Thyroid gland (tissue), 4 donors: Measurements from ENCODE around the gene ANKMY2.

Experiments used
- POLR2A ChIP-seq, 2 donors: fragments of 450-650 bp; IDR thresholded peaks; one replicate each; pipeline ENCODE4 v1.6.1; 2017; ENCODE audit warnings: antibody characterized with exemption in 2 of 2, mild to moderate bottlenecking in 2 of 2, moderate library complexity in 1 of 2
- TF ChIP-seq, protein P1 (sequence below), 6 experiments: fragments of 200-600 bp in 3 of 6; fragments of 450-650 bp in 3 of 6; sonication (generic) in 3 of 6; IDR thresholded peaks; one replicate each; pipeline ENCODE4 v1.5.1; 2016 to 2019; ENCODE audit warnings: antibody characterized with exemption in 6 of 6, mild to moderate bottlenecking in 2 of 6, inconsistent platforms in 1 of 6, moderate library complexity in 1 of 6

DNA sequence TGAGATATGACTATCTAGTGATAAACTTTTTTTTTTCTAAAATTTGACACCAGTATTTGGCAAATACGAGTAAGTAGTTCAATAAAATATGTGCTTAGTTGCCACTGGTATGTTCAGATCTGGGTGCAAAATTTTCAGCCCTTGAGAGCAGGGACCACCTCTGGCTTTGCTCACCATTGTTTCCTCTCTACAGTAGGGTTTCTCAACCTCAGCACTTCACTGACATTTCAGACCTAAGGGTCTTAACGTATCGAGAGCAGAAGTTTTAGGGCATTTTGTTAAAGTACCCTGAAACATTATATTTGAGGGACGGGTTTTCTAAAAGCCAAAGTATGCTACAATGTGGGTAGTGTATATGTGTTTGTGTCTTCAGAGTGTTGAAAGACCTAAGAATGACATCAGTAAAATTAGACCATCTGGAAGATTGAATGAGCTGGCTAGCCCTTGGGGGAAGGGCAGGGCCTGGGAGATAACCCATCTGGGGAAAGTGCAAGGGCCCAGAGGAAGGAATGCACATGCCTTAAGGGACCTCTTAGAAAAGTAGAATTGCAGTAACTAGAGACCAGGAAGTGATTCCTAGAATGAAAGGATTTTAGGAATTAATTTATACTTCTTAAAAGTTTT lies 12.2 kb upstream of the ANKMY2 start:
- TF ChIP-seq, protein P1, sequence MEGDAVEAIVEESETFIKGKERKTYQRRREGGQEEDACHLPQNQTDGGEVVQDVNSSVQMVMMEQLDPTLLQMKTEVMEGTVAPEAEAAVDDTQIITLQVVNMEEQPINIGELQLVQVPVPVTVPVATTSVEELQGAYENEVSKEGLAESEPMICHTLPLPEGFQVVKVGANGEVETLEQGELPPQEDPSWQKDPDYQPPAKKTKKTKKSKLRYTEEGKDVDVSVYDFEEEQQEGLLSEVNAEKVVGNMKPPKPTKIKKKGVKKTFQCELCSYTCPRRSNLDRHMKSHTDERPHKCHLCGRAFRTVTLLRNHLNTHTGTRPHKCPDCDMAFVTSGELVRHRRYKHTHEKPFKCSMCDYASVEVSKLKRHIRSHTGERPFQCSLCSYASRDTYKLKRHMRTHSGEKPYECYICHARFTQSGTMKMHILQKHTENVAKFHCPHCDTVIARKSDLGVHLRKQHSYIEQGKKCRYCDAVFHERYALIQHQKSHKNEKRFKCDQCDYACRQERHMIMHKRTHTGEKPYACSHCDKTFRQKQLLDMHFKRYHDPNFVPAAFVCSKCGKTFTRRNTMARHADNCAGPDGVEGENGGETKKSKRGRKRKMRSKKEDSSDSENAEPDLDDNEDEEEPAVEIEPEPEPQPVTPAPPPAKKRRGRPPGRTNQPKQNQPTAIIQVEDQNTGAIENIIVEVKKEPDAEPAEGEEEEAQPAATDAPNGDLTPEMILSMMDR (IDR thresholded peaks at IDR 0.05), result no peak
- TF ChIP-seq POLR2A (IDR thresholded peaks at IDR 0.05), result no peak
